GM18867 (cell line): ENCODE measurements around the gene SLIRP.
"Not testable (repeated sequence)": the region's sequence is repeated elsewhere in the genome, so short reads cannot be mapped to it uniquely, and the experiment has no call there.

ENCODE experiments used
- ATAC-seq: cut with Tn5 transposase; IDR thresholded peaks from one replicate; pipeline ENCODE4 v1.9.1; 2021; ENCODE audit warnings: mild to moderate bottlenecking, moderate library complexity; ENCODE audit not compliant: unreplicated experiment

Gene SLIRP

DNA sequence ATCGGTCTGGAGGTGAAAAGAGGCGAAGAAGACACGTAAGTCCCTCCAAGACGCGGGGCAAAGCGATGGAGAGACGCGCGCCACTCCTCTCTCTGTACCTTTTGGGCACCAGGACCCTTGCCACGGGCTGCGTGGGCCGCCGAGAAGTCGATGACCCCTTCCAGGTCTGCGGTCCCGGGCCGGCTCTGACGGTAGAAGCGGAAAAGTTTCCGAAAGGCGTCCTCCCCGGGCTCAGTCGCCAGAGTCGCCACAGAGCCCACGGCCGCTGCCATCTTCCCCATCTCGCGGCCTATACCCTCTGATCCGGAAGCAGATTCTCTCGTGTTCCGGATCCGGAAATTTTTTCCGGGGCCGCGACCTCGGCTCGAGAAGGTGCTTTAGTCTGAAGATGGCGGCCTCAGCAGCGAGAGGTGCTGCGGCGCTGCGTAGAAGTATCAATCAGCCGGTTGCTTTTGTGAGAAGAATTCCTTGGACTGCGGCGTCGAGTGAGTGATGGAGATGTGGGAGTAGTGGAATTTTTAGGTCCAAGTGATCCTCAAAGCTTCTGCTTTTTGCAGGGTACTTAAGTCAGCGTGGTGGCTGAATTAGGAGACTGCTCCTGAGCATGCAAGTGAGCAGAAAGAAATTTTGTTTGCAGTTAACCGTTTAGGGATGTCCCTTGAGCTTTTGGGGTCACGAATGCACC lies at the start of gene SLIRP, which contains the start of gene ALKBH1:
Gene SLIRP (plus strand): TSS at position 380 of the 685 bp plus-strand sequence. CDS start 9 bp downstream, at position 389.
Gene ALKBH1 (minus strand): TSS at position 300 of the 685 bp plus-strand sequence. CDS start 19 bp downstream, at position 281.
- ATAC-seq = peak; percentile 98

DNA sequence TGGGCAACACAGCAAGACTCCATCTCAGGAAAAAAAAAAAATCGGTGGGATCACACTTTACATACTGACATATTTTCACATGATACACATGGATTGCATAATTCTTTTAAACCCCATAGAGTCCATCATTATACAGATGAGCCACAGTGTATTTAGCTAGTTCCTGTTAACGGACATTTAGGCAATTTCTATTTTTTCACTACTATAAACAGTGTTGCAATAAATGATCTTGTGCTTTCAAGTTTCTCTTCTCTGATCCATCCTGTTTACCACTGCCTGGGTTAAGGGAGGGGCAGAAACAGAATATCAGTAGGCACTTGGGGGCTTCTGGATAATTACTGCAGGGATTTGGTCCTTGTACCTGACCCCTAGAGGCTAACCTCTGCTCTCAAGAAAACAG lies 48.1 kb upstream of the SLIRP start:
- ATAC-seq = no peak

DNA sequence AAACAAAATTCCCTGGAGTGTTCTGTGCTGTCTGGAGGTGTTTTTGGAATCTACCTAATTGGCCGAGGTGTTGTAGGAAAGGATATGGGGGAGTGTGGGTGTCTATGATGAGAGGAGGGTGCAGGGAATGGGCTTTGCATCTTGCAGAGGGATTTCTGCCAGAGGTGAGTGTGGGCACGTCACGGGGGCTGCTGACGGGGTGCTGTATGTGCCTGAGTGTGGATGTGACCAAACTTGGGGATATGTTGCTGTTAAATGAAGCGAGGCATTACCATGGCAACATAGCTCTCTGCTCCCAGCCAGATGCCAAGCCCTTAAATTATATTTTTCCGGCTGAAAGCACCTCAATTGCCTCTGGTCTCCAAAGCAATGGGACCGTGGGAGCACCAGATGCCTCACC lies 47.1 kb upstream of the SLIRP start:
- ATAC-seq = no peak

DNA sequence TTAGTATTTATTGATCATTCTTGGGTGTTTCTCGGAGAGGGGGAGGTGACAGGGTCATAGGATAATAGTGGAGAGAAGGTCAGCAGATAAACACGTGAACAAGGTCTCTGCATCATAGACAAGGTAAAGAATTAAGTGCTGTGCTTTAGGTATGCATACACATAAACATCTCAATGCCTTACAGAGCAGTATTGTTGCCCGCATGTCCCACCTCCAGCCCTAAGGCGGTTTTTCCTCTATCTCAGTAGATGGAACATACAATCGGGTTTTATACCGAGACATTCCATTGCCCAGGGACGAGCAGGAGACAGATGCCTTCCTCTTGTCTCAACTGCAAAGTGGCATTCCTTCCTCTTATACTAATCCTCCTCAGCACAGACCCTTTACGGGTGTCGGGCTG lies 46.3 kb upstream of the SLIRP start:
- ATAC-seq = not testable (repeated sequence)

DNA sequence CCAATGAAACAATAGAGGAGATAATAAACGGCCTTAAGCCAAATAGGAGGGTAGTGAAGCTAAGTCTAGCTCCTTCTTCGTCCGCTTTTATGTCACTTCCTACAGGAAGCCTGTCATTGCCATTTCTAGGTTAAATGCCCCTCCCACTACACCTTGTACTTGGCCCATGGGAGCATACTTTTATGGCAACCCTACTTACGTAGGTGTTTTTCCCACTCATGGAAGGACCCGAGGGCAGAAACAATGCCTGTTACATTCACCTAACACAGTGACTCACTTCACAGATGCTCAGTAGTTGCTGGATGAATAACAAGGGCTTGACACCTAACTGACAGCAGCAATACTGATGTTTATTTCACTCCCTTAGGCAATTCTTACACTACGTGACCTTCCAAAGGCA lies 44.6 kb upstream of the SLIRP start:
- ATAC-seq = no peak

DNA sequence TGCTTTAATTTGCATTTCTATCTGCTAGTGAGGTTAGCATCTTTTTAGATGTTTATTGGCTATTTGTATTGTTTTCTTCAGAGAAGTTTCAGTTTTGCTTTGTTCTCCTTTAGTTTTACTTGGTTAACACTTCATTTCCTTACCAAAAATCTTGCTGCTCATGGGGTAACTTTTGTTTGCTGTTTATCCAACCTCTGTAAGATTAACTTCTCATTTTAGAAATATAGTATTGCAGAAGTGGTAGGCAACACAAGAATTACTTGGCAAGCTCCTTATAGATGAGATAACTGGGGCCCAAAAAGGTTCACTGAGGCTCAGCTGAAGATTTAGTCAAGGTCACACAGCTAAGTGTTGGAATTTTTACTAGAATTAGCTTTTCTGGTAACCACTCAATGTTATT lies 40.6 kb upstream of the SLIRP start:
- ATAC-seq = no peak

DNA sequence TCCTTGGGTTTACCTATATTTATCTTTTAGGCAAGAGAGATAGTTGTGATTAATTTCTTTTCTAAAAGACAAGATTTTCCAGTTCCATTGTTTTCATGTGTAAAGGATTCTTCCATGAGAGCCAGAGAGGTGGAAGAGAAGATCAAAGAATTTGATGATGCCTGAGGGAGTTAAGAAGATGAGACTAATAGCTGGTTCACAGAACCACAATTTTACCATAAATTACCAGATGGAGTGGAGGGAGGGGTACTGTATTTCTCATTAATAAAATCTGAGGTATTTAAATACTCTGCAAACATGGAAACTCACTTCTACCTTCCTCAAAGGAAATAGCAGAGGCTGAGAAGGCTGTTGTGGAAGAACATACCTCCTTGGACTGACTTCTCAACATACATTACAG lies 34.7 kb upstream of the SLIRP start:
- ATAC-seq = no peak

DNA sequence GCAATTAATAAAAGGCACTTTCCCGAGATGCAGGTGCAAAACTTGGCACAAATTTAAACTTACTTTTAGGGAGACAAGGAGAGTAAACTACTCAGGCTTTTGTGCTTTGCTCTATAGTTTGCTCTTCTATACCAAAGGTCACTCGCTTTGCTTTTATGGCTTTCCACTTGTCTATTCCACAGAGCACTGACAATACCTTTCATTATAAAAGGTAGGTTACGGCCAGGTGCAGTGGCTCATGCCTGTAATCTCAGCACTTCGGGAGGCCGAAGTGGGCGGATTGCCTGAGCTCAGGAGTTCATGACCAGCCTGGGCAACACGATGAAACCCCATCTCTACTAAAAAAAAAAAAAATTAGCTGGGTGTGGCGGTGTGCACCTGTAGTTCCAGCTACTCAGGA lies 33.0 kb upstream of the SLIRP start:
- no peak for ATAC-seq

DNA sequence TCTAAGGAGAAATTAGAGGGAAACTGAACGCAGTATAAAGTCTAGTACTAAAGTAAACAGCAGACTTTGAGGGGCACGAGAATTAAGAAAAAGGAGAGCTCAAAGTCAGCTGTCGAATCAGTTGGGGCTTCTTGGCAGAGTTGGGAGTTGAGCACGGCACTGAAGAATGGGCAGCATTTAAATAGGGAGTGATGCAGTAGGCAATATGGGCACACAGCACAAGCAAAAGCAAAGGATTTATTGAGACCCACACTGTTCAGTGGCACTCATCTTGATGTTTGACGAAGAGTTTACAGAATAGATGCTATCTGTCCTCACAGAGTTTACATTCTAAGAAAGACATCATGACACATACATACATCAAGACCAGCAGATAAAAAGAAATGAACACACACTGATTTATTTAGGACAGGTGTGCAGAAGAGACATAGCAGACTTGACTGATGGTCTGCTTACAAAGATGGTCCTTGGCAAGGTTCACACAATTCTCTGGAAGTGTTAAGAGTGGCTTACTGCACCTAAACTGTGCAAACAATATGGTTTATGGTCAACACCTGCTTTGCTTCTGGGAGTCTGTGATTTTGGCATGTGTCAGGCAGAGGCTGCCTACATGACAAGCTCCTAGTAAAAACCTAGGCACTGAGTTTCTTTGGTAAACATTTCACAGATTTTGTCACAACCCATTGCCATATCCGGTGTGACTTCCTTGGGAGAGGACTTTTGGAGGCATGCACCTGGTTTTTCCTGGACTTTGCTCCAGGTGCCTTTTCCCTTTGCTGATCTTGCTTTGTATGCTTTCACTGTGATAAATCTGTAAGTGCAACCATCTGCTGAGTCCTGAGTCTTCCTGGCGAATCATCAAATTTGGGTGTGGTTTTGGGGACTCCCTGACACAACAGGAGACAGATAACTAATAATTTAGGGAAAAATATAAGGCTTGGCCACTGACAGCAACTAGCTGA lies 26.4 kb upstream of the SLIRP start:
- no peak for ATAC-seq

DNA sequence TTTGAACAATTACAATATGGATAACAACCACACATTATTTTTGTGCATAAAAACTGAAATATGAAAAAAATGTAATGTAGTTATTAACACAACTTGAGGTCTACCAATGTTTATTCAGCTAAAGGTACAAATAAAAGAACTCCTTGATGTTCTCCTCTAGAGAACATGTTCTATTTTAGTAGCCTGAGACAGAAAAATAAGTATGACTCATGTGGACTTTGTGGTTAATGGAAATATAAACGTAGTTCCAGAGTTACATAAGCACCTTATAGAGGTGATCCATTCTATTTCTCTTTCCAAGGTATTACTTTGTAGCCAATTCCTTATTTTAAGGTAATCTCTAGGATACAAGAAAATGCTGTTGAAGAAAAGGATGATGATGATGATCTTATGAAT lies 25.7 kb upstream of the SLIRP start:
- ATAC-seq = no peak

DNA sequence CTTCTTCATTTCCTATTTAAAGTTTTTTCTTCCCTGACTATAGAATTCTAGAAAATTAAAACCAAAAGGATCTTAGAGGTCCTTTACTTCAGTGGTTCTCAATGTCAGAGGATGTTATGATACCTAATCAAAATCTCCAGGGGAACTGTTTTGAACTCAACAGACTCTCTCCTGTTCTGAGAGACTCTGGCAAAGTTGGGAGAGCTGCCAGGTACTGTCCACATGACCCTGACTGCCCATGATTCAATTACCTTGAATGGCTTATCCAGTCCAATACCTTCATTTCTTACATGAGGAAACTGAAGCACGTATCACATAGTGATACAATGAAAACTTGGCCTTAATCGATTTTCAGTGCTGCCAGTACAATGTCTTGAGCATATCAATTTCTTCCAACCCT lies 16.6 kb upstream of the SLIRP start:
- ATAC-seq = no peak

DNA sequence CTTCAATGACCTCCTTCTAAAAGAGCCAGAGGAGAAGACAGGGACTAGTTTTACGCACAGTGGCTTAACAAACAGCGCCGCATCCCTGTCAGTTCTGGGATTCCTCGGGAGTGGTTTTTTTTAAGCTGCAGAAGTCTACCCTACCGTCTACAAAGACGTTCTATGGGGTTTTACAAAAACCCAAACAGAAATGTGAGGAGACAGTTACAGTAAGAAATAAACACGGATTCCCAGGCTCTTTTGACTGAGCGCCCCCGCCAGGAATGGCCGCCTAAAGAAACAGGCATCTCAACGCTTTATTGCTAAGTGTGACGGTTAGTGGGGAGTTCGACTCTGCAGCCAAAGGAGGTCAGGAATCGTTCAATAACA lies 564 bp upstream of the SLIRP start:
- ATAC-seq = peak; percentile 15

DNA sequence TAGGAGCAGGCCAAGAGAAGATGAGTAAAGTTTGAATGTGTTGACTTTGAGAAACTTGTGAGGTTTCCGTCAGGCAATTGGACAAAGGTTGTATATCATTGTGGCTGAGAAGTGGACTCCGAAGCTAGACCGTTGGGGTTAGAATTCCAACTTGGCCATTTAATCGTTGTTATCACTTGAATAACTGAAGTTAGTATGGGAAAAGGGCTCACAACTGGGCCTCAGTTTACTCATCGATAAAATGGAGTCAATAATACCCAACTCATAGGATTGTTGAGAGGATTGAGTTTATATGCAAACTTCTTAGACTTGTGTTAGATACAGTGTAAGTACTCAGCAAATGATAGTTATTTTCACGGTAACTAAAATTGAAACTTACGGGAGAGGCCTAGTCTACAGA lies 846 bp downstream of the SLIRP start:
- ATAC-seq = no peak

DNA sequence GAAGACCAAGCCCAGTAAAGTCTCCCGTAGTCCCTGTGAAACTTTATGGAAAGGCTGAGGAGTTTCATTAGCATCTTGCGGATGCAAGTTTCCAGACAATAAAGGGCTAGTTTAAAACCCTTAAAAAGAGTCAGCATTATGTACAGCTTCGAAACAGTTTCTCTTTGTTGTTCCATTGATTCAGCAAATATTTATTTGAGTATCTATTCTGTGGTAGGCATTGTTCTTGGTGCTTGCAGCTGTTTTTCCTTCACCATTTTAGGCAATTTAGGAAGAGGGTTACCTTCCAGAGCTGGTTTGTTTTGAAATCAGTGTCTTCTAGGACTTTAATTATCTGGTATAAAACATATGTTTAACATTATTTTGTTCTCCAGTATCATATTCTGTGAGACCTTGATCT lies 1.5 kb downstream of the SLIRP start:
- no peak for ATAC-seq

DNA sequence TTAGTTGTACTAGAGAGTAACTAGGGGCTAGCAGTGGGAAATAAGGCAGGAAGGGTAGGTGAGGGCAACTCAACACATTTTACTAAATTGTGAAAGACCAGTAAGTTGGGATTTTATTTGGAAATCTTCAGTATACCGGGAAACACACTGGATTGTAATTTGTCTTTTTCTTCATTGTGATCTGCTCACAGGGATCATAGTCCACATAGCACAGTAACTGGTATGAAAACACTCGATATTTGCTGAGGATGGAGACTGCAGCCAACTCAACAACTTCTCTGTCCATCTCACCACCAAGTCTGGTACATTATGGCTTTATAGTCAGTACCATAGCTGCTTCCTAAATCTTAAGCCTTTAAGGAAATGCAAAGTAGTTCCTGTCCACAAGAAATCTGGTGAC lies 2.5 kb downstream of the SLIRP start:
- no peak for ATAC-seq

DNA sequence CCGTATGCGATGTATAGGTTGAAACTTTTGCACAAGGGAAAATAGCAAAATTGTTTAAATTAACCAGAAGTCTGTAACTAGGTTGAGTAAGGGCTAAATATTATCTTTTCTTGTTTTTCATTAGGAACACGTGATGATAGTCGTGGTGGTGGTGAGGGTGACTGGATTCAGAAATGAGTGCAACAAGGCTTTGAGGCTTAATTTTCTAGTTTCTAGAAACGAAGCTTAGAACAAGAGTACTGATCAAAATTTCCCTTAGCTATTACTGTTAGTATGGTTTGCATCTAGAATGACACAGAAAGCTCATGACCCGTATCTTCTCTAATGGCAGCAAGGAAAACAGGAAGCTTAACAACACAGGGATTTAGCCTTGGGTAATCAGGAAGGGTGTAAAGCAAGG lies 7.0 kb downstream of the SLIRP start:
- ATAC-seq = no peak

DNA sequence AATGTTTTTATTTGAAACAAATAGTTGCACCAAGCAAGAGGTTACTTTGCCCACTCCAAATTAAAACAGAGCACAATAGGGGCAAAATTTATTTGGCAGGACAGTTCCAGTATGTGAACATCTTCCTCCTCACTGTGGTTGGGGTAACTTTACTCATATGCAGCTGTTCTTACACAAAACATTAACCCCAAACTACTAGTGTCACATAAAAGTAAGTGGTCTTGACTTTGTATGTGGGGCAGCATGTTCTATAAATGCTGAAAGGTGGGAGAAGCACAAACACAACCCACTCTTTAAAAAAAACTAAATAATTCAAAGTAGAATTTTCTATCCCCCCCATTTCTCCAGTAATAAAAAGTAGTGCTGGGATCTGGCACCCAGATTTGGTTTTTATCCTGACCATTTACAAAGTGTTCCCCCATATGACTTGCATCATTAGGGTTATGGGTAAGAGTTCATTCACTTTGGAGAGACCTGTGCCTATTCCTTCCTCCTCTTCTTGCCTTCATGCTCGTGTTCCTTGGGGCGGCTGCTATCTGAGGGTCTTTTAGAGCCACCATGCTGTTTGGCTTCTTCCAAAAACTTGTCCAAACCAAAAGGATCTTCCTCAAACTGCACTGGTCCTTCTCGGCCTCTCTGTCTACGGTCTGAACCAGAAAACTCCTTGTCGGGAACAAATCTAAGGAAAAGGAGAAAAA lies 9.9 kb downstream of the SLIRP start:
- no peak for ATAC-seq

DNA sequence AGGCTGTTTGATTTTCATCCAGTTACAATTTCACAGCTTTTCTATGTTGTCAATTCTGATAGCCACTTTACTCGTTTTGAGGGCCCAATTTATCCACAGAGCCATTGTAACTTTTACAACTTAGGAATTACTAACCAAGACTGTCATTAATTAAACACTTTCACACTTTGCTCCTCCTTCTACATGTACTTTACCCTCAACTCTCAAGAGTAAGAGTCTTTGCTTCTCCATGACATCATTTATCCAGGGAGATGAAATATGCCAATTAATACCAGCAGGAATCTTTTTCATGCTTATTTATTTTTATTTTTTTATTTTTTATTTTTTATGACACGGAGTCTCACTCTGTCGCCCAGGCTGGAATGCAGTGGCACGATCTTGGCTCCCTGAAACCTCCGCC lies 13.5 kb downstream of the SLIRP start:
- ATAC-seq = no peak

DNA sequence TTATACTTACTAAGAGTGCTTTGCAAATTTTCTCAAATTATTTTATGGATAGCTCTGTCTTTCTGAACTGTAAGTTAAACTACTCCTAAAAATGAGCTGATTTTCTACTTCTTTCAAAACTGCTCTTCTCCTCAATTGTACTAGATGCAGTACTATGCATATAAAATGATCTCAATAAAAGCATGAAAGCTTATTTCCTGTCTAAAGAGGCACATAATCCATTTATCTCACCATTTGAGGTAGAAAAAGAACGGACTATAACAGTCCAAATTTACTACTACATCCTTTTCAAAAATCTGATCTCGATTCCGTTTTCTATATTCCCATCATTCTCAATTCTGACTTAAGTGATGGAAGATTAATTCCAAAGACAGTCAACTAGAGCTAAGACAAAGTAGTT lies 14.4 kb downstream of the SLIRP start:
- ATAC-seq = no peak

DNA sequence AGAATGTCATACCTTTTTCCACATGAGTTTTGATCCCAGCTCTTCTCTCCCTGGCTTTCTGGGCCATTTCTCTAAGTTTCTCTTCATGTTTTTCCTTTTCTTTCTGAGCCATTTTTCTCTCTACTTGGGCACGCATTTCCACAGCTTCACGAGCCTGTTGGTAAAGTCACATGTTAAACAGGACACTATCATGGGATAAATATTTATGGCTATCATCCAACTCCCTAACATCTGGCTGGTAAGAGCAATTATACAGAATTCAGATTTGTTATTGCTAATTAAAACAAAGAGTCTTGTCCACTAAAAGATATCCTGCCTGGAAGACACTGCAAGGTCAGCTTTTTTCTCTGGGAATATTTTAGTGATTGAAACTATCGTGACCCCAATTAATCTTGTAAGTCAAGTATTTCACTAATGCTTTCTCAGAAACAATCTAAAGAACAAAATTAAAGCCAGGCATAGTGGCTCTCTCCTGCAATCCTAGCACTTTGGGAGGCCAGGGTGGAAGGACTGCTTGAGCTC lies 23.1 kb downstream of the SLIRP start:
- ATAC-seq = no peak

DNA sequence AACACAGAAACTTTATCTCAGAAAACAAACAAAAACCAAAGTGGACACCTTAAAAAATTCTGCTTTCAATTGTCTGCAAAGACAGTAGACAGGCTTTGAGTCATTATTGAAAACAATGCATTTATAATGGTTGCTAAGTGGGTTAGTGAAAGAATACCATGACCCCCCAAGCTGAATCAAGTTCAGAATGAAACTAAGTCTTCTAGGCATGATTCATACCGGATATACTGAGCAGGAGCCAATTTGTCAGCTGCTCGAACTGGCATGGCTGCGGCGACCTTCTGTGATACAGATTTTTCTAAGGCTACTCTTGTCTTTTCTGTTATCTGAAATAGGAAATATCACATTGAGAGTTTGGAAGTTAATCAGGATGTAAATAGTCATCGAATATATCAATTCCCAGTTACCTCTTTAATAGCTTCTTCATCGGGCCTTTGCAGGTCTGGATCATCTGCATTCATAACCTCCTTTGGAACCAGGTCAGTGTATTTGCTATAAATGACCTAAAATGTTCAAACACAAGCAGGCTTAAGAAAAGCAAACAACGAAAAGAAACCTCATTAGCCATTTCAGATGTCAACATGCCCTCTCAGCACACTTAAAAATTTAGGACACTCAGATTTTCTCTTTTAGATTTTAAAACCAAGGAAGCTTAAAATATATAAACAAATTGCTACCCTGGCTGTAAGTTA lies 30.8 kb downstream of the SLIRP start:
- ATAC-seq = peak; percentile 94
